HG02973 (cell line): ENCODE results near the gene CYBRD1.
"Not testable (repeated sequence)": the region's sequence is repeated elsewhere in the genome, so short reads cannot be mapped to it uniquely, and the experiment has no call there.

Experiments used
- ATAC-seq: cut with Tn5 transposase; IDR thresholded peaks from one replicate; pipeline ENCODE4 v1.9.1; 2021; ENCODE audit warnings: moderate library complexity; ENCODE audit not compliant: unreplicated experiment

The CYBRD1 gene

DNA sequence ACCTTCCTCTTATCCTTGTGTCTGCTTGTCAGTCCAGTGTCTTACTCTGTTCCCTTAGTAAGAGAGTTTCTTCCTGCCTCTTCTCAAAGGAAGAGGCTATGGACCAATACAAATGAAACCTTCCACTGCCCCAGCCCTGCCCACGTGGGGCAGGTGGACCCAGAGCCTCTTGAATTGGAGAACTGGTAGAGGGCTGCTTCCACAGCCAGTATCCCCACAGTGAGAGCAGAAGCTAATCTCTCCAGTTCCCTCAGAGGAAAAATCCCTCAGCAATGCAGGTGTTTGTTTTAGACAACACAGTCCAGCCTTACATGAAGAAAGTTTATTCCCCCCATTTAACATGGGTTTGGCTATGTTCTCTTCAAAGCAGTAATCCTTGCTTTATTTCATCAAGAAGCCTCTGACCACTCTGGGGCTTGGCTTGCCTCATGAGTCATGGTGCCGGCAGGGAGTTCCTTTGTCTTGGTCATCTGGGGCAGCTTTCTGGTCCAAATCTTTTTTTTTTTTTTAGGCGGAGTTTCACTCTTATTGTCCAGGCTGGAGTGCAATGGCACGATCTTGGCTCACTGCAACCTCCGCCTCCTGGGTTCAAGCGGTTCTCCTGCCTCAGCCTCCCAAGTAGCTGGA is 6.5 kb upstream of the CYBRD1 start:
- ATAC-seq, result no peak

DNA sequence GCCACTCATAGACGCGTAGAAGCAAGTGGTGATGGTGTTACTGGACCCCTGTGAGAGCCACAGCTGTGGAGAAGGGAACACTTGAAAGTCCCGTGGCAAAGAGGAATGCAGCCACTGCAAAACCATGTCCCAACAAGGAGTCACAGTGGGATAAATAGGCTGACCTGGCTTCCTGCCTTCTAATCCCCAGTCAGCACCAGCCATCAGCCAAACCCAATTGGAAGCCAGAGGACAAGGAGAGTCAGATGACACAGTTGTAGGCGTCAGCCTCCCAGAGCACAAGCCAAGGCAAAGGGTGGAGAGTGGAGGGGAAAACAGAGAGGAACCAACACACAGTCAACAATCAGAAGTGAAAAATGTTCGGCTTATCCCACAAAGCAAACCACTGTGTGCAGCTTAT is 5.5 kb upstream of the CYBRD1 start:
- no peak for ATAC-seq

DNA sequence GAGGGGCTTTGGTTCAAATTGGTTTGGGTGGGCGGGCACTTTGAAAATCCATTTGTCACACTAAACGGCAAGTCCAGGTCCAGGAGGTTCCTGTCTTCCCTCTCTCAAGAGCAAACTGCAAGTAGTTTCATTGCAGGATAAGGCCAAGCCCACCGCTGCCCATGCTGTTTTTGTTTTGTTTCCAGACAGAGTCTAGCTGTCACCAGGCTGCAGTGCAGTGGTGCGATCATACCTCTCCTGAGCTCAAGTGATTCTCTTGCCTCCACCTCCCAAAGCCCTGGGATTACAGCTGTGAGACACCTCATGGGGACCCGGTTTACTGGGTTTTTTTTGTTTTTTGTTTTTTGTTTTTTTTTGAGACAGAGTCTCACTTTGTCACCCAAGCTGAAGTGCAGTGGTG is 1.8 kb upstream of the CYBRD1 start:
- no peak for ATAC-seq

DNA sequence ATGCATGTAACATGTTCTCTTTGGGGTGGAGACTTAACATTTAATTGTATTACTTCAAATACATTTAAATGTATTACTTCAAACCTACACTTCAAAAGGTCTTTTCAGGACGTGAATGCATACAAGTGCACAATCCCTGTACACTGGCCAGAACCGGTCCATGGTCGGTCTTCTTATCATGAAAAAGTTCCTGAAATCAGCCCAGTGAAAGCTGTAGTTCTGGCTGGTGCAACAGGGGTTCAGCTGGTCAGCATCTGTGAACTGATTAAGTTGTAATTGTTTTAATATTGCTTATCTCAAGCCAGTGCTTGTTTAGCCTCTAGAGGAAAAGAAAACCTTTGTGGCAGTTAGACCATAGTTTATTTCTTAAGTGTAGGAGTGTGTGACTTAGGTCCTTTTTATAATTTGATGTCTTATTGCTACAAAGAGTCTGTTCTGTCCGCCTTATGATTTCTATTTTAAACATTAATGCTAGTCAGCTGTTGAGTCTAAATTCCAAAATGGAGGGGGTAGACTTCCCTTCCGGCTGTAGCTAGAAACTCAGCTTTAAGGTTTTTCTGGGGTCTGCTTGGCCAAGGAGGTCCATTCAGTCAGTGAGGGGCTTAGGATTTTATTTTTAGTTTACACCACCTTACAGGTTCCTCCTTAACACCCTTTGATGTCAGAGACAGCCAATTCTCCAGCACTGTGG is 768 bp upstream of the CYBRD1 start:
- ATAC-seq, result no peak

DNA sequence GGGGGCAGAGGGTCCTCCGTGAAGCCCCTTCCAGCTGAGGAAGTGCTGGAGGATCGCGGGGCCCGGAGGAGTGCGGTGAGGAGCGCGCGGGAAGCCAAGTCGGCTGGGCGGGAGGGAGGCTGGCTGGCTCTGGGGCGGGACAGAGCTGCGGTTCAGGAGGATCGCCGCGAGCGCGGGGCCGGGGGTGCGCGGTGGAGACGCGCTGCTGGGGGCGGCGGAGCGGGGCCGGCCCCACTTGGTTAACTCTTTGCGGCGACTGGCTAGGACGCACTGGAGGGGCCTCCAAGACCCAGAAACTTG is 464 bp downstream of the CYBRD1 start:
- no peak for ATAC-seq

DNA sequence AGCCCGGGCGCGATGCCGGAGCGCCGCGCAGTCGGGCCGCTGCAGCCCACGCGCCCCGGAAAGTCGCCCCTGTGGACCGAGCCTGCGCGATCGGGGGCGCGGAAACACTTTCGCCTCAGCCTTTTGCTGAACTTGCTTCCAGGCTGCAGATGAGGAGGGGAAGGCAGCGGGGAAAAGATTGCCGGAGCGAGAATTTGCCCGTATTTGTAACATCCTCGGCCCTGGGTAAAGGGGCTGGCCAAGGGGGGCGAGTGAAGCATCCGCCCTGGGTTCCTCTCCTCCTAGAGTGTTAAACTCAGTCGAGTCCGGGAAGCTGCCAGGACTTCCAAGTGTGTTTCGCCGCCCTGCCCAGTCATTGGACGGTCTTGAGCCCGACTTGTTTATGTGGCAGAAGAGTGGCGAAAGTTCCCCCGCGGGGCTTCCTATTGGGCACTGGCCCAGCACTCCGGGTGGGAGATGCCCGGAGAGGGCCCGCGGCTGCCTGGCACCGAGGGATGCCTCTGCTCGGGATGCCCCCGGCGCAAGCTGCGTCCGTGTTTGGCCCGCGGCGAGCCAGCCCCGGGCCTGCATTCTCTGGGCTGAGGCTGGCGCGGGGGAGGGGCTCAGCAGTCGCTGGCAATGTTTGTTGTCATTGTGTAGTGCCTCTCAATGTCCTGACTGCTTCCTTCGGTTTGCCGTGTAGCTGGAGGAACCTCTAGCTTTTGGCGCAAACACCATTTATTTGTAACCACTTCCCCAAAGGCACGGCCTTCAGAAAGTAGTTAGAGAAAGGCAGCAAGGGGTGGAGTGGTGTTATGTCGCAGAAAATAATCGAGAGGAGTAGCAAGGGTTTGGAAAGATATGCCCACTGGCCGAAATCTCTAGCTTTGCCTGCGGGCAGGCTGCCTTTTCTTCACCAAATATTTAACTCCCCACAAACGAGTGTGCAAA is 1.1 kb downstream of the CYBRD1 start:
- ATAC-seq, result peak; percentile 31

DNA sequence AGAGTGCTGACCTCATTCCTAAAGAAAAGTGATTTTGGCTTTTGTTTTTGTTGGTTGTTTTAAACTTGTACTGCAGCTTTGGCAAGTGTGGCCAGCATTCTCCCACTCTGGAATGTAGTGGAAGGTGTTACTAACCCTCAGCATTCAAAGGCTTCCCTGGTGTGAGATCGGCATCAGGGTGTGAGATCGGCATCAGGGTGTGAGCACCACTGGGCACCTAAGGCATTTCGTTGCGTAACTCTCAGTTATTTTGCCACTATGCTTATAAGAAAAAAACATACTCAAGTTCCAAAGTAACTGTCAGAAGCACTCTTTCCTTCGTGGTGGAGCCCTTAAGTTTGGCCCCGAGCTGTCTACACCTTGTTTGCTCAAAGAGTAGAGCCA is 1.7 kb downstream of the CYBRD1 start:
- ATAC-seq, result no peak

DNA sequence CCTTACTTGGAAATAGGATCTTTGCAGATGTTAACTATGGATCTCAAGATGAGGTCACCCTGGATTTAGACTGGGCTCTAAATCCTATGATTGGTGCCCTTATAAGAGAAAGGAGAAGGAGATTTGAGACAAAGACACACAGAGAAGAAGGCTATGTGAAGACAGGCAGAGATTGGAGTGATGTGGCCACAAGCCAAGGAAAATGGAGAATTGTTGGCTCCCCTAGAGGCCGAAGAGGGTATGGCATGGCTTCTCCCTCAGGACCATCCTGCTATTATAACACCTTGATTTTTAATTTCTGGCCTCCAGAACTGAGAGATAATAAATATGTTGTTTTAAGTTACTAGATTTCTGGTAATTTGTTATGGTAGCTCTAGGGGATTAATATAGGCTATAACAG is 7.6 kb downstream of the CYBRD1 start:
- ATAC-seq, result no peak

DNA sequence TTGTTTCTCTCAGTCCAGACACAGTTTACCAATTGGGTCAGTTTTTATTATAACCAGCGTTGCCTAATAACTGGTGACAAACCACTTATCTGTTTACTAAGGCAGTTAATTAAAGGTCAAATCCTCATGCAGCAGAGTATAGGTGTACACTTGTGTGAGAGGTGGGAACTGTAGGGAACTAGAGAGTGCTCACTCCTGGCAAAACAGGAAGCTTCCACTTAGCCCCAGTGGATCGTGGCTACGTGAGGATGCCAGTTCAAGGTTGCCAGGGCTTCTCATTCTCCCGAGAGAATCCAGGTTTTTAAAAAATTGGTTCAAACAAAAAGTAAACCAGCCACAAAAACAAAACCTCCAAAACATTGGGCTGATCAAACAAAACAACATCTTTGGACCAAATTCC is 8.1 kb downstream of the CYBRD1 start:
- no peak for ATAC-seq

DNA sequence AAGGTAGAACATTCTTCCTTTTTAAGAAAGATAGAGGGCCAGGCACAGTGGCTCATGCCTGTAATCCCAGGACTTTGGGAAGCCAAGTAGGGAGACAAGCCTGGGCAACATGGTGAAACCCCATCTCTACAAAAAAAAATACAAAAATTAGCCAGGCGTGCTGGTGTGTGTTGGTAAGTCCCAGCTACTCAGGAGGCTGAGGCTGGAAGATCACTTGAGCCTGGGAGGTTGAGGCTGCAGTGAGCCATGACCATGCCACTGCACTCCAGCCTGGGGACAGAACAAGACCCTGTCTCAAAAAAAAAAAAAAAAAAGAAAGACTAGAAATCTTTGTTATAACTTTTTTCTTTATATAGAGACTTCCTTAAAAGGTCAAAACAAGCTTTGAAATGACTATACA is 8.6 kb downstream of the CYBRD1 start:
- ATAC-seq, result not testable (repeated sequence)

DNA sequence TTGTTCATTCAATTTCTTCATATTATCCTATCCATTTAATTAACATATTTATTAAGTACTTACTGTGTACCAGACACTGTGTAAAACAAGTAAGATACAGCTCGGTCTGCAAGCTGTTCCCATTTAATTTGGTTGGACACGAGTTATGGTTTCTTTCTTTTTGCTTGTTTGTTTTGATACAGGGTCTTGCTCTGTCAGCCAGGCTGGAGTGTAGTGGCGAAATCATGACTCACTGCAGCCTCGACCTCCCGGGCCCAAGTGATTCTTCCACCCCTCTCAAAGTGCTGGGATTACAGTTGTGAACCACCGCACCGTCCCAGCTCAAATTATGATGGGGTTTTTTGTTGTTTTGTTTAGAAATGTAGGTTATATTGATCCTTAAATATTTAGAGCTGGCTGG is 9.0 kb downstream of the CYBRD1 start:
- ATAC-seq, result no peak

DNA sequence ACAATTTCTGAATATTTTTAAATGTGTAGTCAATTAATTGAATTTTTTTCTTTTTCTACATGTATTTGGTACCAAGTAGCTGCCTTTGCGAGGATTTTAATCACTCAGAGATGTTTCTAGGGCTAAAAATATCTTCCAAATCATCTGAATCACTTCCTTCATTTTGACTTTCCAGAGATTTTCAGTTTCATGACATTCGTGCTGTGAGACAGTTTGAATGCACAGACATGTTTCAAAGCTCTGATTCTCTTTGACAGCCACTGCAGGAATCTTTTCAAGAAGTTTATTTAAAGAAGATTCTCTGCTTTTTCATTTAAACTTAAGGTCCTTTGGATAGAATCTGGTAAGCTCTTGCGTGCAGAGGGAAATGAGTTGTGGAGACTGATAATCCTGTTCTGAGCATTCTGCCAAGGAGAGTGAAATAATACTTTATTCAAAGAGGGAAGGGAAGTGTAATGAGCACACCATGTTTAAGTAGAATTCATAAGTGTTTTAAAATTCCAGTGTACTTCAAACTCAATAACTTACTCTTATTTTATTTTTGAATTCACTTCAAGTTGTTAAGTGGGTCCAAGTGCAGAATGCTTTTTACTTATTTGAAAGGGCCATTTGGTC is 9.7 kb downstream of the CYBRD1 start:
- no peak for ATAC-seq

DNA sequence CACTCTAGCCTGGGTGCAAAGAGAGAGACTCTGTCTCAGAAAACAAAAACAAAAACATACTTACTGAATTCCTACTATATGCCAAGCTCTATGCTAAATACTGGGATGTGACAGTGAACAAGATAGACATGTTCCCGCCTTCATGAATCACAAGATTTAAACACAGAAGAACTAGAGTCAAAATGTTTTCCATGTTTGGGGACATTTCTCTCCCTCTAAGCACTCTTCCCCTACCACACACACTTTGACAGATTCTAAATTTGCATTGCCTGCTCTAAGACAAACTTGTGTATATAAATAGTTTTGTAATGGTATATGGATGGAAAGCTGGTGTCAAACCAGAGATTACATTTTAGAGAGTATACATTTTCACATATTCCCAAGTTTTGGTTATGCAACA is 11.1 kb downstream of the CYBRD1 start:
- ATAC-seq, result no peak

DNA sequence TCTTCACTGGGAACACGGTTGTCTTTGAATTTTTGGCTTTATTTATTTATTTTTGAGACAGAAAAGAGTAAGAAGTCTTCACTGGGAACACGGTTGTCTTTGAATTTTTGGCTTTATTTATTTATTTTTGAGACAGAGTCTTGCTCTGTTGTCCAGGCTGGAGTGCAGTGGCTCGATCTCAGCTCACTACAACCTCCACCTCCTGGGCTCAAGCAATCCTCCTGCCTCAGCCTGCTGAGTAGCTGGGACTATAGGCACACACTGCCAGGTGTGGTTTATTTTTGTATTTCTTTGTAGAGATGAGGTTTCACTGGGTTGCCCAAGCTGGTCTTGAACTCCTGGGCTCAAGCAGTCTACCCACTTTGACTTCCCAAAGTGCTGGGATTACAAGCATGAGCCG is 13.3 kb downstream of the CYBRD1 start:
- ATAC-seq, result not testable (repeated sequence)

DNA sequence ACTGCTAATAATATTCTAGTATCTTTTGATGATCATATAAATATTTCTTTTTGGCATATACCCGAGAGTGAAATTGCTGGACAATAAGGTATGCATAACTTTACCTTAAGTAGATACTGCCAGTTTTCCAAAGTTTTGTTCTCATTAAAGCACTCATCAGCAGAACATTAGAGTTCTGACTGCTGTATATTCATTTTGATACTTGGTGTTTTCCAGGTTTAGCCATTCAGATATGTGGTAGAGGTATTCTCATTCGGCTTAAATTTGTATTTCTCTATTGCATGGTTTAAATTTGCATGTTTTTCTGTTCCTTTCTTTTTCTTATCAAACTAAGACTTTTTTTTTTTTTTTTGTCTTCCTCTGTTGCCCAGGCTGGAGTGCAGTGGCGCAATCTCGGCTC is 18.2 kb downstream of the CYBRD1 start:
- ATAC-seq, result no peak

DNA sequence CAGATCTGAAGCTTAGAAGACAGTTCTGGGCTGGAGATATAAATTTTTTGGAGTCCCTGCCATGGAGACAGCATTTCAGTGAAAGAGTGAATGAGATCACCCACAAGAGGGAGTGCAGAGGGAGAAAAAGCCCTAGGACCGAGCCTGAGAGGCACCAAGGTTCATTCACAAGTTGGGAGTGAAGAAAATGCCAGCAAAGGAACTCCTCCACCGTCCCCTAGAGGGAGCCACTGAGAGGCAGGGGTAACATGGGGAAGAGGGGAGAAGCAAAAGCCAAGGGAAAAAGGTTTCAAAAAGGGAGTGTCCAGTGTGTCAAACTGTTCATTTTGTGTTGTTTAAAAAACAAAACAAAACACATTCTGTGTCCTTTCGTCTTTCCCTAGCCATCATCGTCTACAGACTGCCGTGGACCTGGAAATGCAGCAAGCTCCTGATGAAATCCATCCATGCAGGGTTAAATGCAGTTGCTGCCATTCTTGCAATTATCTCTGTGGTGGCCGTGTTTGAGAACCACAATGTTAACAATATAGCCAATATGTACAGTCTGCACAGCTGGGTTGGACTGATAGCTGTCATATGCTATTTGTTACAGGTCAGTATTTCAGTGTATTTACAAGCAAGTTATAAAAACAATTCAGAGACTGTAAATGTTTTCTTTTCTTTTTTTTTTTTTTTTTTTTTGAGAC is 19.1 kb downstream of the CYBRD1 start:
- ATAC-seq, result no peak

DNA sequence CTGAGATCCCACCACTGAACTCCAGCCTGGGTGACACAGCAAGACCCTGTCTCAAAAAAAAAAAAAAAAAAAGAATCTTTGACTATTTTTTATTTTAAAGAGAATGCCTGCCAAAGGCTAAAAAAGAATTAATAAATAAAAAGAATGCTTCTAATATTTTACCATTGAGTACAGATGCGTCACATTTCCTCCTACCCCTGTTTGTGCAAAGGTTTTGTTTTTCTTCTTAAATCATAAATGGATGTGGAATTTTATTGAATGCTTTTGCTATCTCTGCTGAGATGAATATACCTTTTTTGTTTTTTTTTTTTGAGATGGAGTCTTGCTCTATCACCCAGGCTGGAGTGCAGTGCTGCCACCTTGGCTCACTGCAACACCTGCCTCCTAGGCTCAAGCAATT is 22.8 kb downstream of the CYBRD1 start:
- ATAC-seq, result no peak

DNA sequence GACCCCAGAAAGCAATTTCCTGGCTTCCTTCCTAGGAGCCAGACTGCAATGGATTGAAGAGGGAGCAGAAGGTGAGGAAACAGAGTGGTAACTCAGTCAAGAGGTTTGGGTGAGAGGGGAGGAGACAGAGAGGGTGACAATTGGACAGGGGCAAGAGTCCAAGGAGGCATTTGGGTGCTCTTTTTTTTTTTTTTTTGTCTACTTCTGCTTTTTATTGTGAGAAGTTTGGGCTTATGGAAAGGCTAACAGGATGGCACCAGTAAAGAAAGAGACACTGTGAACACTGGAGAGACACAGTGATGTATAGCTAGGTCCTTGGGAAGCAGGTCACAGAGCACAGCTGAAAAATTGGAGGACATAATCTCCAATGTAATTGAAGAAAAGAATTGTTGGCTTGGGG is 25.0 kb downstream of the CYBRD1 start:
- no peak for ATAC-seq

DNA sequence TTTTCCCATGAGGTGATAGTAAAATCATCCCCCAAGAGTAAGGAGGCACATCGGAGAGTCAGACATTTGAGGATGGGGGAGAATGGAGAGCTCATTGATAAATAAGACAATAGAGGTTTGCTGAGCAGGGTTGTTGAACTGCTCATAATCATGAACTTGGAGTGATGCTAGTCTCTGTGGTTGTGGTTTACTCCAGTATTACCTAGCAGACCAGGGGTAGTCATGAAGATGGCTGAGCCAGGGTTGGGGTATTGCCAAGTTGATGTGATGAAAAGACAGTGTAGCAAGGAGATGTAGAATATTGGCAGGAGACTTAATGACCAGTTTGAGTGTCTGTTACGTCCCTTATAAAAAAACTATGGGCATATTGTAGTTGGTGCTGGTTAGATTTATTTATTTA is 25.4 kb downstream of the CYBRD1 start:
- no peak for ATAC-seq

DNA sequence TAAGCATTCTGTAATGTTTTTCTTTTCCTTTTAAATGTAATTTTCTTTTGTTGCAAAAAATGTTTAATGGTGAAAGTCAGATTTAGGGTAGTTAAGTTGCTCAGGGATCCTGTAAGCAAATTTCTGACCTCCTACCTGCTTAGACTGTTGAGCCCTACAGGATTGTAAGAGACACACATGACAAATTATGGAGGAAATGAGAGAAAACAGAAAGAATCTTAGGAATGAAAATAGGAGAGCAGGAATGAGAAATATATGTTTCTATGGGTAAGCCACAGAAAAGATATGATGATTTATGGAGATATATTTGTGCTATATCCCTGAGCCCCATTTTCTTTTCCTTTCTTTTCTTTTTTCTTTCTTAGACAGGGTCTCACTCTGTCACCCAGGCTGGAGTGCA is 28.3 kb downstream of the CYBRD1 start:
- ATAC-seq, result no peak

DNA sequence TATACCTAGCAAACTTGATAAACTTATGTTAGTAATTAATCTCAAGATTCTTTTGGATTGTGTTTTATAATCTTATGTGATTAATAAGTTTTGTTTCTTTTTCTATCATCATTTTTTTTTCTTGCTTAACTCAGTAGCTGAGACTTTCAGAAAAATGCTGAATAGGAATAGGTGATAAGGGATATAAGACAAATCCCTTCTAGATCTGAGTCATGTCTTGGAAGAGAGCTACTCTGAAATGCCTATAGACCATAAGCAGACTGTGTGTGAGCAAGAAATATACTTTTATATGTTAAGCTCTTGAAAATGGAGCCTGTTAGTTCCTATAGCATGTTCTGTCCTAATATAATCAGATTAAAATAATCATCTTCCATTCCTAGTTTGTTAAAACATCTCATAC is 29.6 kb downstream of the CYBRD1 start:
- ATAC-seq, result no peak
